Endothelial cell (in vitro differentiated cells): ENCODE results near the gene RBM15B. TPM values are rescaled to one million over a fixed set of nuclear protein-coding genes. Genes with fewer than 3 reads are reported as not detected.

Source experiments
- DNase-seq: peaks from one replicate; pipeline ENCODE4 v3.0.0; 2021; ENCODE audit warnings: low spot score
- H3K27ac Mint-ChIP-seq: one replicate; pipeline ENCODE4 v1.8.0; 2021; ENCODE audit warnings: mixed read lengths, inconsistent platforms; ENCODE audit not compliant: unreplicated experiment
- H3K27me3 Mint-ChIP-seq: one replicate; pipeline ENCODE4 v1.8.0; 2021; ENCODE audit warnings: mild to moderate bottlenecking, moderate library complexity, mixed read lengths, inconsistent platforms; ENCODE audit not compliant: unreplicated experiment
- H3K36me3 Mint-ChIP-seq: one replicate; pipeline ENCODE4 v1.8.0; 2021; ENCODE audit warnings: mild to moderate bottlenecking, low read depth, mixed read lengths, inconsistent platforms; ENCODE audit not compliant: unreplicated experiment
- H3K4me1 Mint-ChIP-seq: one replicate; pipeline ENCODE4 v1.8.0; 2021; ENCODE audit warnings: mild to moderate bottlenecking, mixed read lengths, inconsistent platforms; ENCODE audit not compliant: unreplicated experiment
- H3K4me3 Mint-ChIP-seq: one replicate; pipeline ENCODE4 v1.8.0; 2021; ENCODE audit warnings: mild to moderate bottlenecking, mixed read lengths, inconsistent platforms; ENCODE audit not compliant: unreplicated experiment
- H3K9me3 Mint-ChIP-seq: one replicate; pipeline ENCODE4 v1.8.0; 2021; ENCODE audit warnings: mixed read lengths, inconsistent platforms; ENCODE audit not compliant: unreplicated experiment
- total RNA-seq: library from RNA; stranded (reverse); fragmentation: NEBNext Ultra II Directional; extraction: Animal tissue kit (Norgen Biotek cat#: 25700); gene quantifications from one replicate; pipeline ENCODE4 v1.2.1, GENCODE V29; 2021; ENCODE audit not compliant: unreplicated experiment
- TF ChIP-seq, protein P1 (sequence below): fragments of 200-600 bp; sonication (generic); IDR thresholded peaks from one replicate; pipeline ENCODE4 v1.5.0; 2021; ENCODE audit warnings: antibody characterized with exemption; ENCODE audit not compliant: unreplicated experiment

RBM15B gene
- total RNA-seq, 1 donor from 2014 or later, result 50.7 TPM

- no peaks in the 10 kb centered on the region for H3K9me3 Mint-ChIP-seq
- H3K36me3 Mint-ChIP-seq, result no peaks in the 10 kb centered on the region
- H3K27ac Mint-ChIP-seq, result no peak overlapping the region
- no peaks in the 10 kb centered on the region for H3K4me1 Mint-ChIP-seq
- no peak for DNase-seq
- no peak overlapping the region for H3K4me3 Mint-ChIP-seq
- H3K27me3 Mint-ChIP-seq, result no peaks in the 10 kb centered on the region
- TF ChIP-seq, protein P1, sequence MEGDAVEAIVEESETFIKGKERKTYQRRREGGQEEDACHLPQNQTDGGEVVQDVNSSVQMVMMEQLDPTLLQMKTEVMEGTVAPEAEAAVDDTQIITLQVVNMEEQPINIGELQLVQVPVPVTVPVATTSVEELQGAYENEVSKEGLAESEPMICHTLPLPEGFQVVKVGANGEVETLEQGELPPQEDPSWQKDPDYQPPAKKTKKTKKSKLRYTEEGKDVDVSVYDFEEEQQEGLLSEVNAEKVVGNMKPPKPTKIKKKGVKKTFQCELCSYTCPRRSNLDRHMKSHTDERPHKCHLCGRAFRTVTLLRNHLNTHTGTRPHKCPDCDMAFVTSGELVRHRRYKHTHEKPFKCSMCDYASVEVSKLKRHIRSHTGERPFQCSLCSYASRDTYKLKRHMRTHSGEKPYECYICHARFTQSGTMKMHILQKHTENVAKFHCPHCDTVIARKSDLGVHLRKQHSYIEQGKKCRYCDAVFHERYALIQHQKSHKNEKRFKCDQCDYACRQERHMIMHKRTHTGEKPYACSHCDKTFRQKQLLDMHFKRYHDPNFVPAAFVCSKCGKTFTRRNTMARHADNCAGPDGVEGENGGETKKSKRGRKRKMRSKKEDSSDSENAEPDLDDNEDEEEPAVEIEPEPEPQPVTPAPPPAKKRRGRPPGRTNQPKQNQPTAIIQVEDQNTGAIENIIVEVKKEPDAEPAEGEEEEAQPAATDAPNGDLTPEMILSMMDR, result no peak
Observed at GRCh38 chr3:51354172-51354571, 36.9 kb upstream of the RBM15B start.

DNA sequence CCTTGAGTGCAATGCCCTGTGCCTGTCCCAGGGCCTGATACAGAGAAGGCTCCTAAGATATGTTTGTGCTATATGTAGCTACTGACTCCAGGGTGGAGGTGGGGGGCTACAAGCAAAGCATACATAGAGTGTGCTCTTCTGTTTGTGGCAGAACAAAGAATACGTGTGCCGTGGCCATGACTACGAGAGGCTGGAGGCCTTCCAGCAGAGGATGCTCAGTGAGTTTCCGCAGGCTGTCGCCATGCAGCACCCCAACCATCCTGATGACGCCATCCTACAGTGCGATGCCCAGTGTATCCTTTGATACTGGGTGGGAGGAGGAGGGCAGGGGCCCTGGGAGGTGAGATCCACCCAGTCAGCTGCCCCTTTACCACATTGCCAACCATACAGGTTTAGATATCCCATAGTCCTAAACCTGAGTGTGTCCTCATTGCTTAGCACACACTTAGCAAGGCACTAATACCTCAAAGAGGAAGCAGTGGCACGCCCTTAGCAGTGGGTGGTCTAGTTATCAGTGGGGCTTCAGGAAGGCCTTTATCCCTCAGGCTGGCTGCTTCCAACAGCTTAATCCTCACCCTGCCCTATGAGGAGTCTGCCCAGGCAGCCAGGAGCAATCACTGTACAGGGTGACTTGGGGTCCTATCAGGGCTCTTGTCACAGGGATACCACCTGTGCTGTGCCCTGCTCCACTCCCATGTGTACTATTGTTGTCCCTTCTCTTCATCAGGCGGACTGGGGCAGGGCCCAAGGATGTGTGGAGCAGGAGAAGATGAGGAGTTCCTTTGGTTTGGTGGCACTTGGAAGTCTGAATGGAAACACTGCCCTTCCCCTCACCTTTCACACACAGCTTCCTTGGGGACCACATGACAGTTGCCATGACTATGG lies 36.1 kb upstream of the RBM15B start:
- Mint-ChIP-seq H3K27ac (no peak overlapping the region), H3K27me3 (no peaks in the 10 kb centered on the region), H3K36me3 (no peaks in the 10 kb centered on the region), H3K9me3 (no peaks in the 10 kb centered on the region), H3K4me1 (no peaks in the 10 kb centered on the region), H3K4me3 (no peak overlapping the region)
- DNase-seq, result no peak
- TF ChIP-seq, protein P1, result no peak

- Mint-ChIP-seq H3K27me3 (no peaks in the 10 kb centered on the region), H3K36me3 (no peaks in the 10 kb centered on the region), H3K4me3 (no peak overlapping the region), H3K4me1 (no peaks in the 10 kb centered on the region), H3K9me3 (no peaks in the 10 kb centered on the region), H3K27ac (no peak overlapping the region)
- DNase-seq, result no peak
- TF ChIP-seq, protein P1, result no peak
Observed at GRCh38 chr3:51355891-51356578, 35.0 kb upstream of the RBM15B start.

DNA sequence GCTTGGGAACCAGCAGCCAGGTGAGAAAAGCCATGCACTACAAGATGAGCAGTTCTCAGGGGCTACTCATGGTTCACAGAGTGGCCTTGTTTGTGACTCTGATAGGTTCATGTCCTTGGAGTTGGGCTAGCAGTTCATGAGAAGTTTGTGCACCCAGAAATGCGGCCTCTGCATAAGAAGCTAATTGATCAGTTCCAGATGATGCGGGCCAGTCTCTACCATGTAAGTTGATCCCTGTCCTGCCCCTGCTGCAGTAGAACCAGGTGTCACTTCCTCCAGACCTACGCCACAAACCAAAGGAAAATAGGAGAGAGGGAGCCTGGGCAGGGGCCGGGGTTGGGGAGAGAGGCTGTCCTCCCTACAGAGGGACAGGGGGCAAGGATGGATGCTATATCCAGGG lies 33.2 kb upstream of the RBM15B start:
- no peak overlapping the region for H3K27ac Mint-ChIP-seq

More for the DNA sequence above, 33.2 kb upstream of the RBM15B start:
- no peaks in the 10 kb centered on the region for H3K36me3 Mint-ChIP-seq
- TF ChIP-seq, protein P1, result no peak
- peaks cover 1% of the 10 kb centered on the region for H3K27me3 Mint-ChIP-seq
- no peaks in the 10 kb centered on the region for H3K4me1 Mint-ChIP-seq
- no peak for DNase-seq
- no peaks in the 10 kb centered on the region for H3K9me3 Mint-ChIP-seq
- no peak overlapping the region for H3K4me3 Mint-ChIP-seq
